Activated CD8-positive, alpha-beta memory T cell treated with anti-CD3 and anti-CD28 coated beads, Interleukin-2, amount 50 U/mL, for 24 hours (primary cell): ENCODE measurements around the gene MPC1.

Experiments
- DNase-seq: peaks from one replicate; pipeline ENCODE4 v3.0.0-alpha.2; 2020; ENCODE audit errors: extremely low read depth

Gene MPC1

GRCh38 chr6:166382933-166383801, at the start of gene MPC1:
Gene MPC1, minus strand, starts transcription at chr6:166382940. Its CDS starts 64 bp downstream, at chr6:166382876.
- peak; percentile 80 for DNase-seq

DNA sequence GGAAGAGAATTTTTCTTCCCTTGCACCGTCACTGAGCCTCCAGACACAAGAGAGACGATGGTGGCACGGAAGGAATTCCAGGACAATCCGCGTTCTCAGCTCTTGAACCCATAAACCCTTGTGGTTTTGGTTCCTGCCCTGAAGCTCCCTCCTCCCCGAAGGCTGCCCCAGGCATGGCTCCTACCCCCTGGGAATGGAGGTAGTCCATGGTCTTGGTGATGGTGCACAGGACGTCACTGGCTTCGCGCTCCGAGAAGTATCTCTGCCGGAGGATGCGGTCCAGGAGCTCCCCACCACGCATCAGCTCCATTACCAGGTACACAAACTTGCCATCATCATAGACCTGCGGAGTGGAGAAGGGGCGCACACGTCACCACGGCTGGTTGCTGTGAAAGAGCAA, 47.5 kb upstream of the MPC1 start:
- no peak for DNase-seq

DNA sequence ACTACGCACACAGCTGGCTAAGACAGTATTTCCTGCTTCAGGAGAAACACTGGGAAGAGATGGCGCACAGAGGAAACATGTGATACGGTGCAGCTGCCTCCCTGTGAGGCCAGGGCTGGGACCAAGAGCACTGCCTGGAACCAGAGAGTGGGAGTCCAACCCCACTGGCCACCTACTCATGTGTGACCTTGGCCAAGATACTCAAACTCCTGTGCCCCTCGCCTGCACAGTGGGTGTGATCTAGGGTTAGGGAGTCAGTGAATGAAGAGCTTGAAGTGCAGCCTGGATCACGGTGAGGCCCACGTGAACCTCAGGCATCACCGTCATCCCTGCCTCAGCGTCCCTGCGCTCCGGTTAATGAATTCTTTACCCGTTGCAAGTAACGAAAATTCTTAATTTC, 41.7 kb upstream of the MPC1 start:
- DNase-seq, result no peak

GRCh38 chr6:166423781-166424180, 41.0 kb upstream of the MPC1 start:
- no peak for DNase-seq

DNA sequence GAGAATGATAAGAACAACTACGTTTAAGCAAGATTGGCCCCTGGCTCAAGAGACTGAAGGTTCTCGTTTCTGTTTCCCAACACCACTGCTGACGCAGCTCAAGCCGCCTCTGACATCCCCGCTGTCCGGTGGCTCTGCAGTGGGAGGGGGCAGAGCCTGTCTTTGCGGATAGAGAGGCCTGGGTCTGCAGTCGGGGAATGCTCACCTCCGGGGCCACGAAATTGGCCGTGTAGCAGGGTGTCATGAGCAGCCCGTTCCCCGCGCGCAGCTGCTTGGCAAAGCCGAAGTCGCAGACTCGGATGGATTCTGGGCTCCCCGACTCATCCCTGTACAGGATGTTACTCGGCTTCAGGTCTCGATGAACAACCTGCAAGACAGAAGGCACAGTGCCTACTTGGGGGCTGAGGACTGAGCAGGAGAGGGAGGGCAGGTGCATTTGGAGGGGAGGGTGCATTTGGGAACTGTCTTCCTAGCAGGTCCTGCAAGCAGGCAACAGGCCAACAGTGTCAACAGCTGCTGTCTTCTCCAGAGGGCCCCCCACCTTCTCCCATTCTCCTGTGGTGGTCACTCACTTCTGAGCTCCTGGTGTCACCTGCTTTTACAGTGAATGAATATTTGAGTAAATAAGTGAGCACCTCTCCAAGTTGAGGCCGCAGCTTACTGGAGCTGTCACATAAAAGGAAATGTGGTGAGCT, 40.5 kb upstream of the MPC1 start:
- DNase-seq, result no peak

GRCh38 chr6:166422201-166422940, 39.6 kb upstream of the MPC1 start:
- no peak for DNase-seq

DNA sequence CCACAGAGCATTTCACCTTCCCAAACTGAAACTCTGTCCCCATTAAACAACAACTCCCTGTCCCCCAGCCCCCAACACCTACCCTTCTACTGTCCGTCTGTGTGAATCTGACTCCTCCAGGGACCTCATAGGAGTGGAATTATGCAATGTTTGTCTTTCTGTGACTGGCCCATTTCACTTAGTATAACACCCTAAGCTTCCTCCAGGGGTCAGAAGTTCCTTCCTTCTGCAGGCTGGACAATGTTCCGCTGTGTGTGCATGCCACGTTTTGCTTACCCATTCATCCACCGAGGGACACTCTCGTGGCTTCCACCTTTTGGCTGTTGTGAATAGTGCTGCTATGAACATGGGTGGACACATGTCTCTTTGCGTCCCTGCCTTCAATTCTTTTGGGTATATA, 37.6 kb upstream of the MPC1 start:
- DNase-seq, result no peak

- no peak for DNase-seq
Measured at GRCh38 chr6:166419717-166420116, 37.0 kb upstream of the MPC1 start.

- peak; percentile 26 for DNase-seq
Measured at GRCh38 chr6:166419286-166419685, 36.5 kb upstream of the MPC1 start.

- DNase-seq, result no peak
Measured at GRCh38 chr6:166418691-166419143, 36.0 kb upstream of the MPC1 start.

- DNase-seq, result no peak
Measured at GRCh38 chr6:166417285-166417691, 34.5 kb upstream of the MPC1 start.

GRCh38 chr6:166415833-166416347, 33.1 kb upstream of the MPC1 start:
- no peak for DNase-seq

DNA sequence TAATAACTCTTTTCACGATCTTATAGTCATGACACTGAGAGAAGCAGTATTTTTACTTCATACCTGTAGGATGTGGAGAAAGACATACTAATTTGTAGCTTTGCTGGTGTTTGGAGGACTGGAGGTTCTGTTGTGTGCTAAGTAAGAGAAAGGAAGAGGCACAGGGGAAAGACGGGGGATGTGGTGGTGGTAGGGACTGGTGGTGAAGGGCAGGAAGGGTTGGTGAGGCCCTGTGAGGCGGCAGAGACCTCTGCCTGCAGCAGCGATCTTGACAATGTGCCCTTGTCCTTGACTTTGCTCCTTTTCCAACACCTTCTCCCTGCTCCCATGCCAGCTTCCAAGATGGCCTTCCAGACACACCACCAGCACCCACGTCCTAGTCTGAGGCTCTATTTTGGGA, 32.6 kb upstream of the MPC1 start:
- DNase-seq, result no peak

DNA sequence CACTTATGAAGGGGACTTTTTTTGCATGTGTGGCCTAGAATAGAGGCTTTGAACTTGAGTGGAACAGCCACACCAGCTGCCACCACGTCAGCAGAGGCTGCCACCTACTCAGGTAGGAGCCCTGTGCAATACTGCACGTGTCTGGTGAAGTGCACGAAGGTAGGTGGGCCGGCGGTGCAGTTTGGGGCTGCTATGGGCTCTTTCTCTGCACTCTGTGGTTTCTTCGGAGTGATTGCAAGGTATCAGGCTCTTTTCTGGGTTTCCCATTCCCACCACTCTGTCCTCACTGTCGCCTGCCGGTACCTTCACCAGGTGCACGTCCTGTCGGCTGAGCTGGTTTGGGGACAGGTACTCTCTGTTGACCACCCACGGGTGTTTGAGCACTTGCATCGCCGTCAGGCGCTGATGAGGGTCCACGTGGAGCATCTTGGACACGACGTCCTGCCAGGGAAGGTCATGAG, 30.8 kb upstream of the MPC1 start:
- no peak for DNase-seq

- DNase-seq, result no peak
Measured at GRCh38 chr6:166412911-166413384, 30.2 kb upstream of the MPC1 start.

DNA sequence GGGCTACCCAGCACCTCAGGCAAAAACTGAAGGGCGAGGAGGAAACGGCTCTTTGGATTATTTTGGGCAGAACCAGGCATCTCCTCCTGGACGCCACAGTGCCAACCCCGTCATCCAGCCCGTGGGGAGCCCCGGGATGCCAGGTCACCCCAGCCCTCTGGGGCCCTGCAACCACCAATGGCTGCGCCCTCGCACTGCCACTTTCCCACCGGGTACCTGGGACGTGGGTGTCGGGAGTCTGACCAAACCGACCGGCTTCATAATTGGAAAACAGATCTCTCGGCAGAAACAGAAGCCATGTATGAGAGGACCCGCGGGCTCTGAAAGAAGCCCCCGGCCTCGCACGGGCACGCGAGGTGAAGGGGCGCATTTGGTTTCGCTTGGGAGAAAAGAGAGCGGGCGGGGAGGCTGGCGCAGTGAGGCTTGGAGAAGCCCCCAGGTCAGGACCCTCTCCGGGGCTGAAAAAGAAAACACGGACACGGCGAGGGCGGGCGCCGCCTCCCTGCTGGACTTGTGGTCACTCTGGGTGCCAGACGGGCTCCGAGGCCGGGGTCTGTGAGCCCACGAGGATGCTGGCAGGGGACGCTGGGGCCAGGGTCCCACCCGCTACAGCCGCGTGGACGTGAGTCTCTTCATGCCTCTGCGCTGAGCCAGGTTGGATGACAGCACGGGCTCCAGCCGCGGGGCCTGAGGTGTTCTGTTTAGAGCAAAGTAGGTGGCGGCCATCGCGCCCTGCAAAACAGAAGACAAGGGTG, 29.6 kb upstream of the MPC1 start:
- DNase-seq, result no peak

GRCh38 chr6:166411721-166412151, 29.0 kb upstream of the MPC1 start:
- DNase-seq, result no peak

DNA sequence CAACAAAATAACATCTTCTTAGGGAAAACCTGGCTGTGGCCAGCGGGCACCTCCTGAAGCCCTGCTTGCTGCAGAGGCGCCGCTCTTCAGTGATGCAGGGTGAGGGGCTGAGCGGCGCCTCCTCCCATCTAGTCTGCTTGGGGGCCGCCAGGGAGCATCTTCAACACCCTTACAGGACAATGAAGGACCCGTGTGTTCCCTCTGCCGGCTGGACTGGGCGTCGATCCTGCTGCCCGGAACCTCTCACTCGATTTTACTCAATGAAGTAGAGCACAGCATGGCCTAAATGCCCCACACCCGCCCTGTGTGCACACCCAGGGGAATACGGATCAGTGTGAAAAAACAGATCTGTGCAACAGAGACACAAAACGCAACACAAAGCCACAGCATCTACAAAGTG, 28.5 kb upstream of the MPC1 start:
- no peak for DNase-seq

DNA sequence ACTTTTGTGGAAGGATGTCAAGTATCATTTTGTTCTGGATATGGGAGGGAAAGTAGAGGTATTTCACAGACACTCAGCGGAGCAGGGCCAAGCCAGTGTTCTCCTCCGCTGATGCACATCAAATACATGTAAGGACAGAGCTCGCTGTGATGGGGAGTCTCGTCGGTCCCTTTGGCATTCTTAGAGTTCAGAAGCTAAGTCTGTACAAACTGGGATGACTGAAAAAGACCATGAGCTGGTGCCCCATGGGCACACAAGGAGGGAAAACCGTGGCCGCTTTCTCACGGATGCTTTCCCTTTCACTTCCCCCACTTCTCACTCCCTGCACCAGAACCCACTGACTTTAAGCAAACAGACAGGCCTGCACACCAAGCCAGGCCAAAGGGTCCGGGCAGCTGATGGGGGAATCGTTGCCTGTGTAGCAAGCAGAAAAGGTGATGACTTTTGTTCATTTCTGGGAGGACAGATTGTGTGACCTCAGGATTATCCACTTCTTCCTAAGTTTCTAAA, 27.7 kb upstream of the MPC1 start:
- no peak for DNase-seq

GRCh38 chr6:166408936-166409755, 26.4 kb upstream of the MPC1 start:
- DNase-seq, result no peak
